Central memory CD4-positive, alpha-beta T cell (primary cell): ENCODE results near the gene ZC3H12C.
"Not testable (repeated sequence)": the region's sequence is repeated elsewhere in the genome, so short reads cannot be mapped to it uniquely, and the experiment has no call there.

Source experiments
- DNase-seq: peaks from one replicate; pipeline ENCODE4 v3.0.0; 2022
- total RNA-seq, 3 experiments: gene quantifications; one replicate each; lab custom pipeline; 2026; lab: John Stamatoyannopoulos, UW

ZC3H12C gene
- 0 to 0.60 (median 0) reads per million in 3 experiments for total RNA-seq

- no peak for DNase-seq
Observed at GRCh38 chr11:110092515-110093406, at the start of gene ZC3H12C. Gene ZC3H12C (plus strand): TSS chr11:110093392. CDS start chr11:110093412, 20 bp downstream.

GRCh38 chr11:110044226-110044968 lies 48.8 kb upstream of the ZC3H12C start:
- no peak for DNase-seq

GRCh38 chr11:110046775-110047380 lies 46.3 kb upstream of the ZC3H12C start:
- no peak for DNase-seq

- no peak for DNase-seq
Observed at GRCh38 chr11:110049501-110050200, 43.5 kb upstream of the ZC3H12C start.

GRCh38 chr11:110050201-110050506 lies 43.0 kb upstream of the ZC3H12C start:
- DNase-seq = no peak

- DNase-seq = no peak
Observed at GRCh38 chr11:110053848-110054414, 39.3 kb upstream of the ZC3H12C start.

- no peak for DNase-seq
Observed at GRCh38 chr11:110056956-110057355, 36.2 kb upstream of the ZC3H12C start.

- DNase-seq = no peak
Observed at GRCh38 chr11:110059706-110060463, 33.3 kb upstream of the ZC3H12C start.

- no peak for DNase-seq
Observed at GRCh38 chr11:110061296-110061695, 31.9 kb upstream of the ZC3H12C start.

- no peak for DNase-seq
Observed at GRCh38 chr11:110062247-110062646, 30.9 kb upstream of the ZC3H12C start.

GRCh38 chr11:110065189-110065588 lies 28.0 kb upstream of the ZC3H12C start:
- no peak for DNase-seq

- DNase-seq = not testable (repeated sequence)
Observed at GRCh38 chr11:110068001-110068400, 25.2 kb upstream of the ZC3H12C start.

- no peak for DNase-seq
Observed at GRCh38 chr11:110069158-110069737, 23.9 kb upstream of the ZC3H12C start.

- no peak for DNase-seq
Observed at GRCh38 chr11:110070176-110070575, 23.0 kb upstream of the ZC3H12C start.

GRCh38 chr11:110071197-110071596 lies 22.0 kb upstream of the ZC3H12C start:
- no peak for DNase-seq

GRCh38 chr11:110072930-110073329 lies 20.3 kb upstream of the ZC3H12C start:
- no peak for DNase-seq

GRCh38 chr11:110074499-110074898 lies 18.7 kb upstream of the ZC3H12C start:
- no peak for DNase-seq

- no peak for DNase-seq
Observed at GRCh38 chr11:110075105-110075846, 17.9 kb upstream of the ZC3H12C start.

- no peak for DNase-seq
Observed at GRCh38 chr11:110075847-110076208, 17.4 kb upstream of the ZC3H12C start.

GRCh38 chr11:110076371-110076965 lies 16.7 kb upstream of the ZC3H12C start:
- no peak for DNase-seq
